HG02678 (cell line): ENCODE data around the gene ACLY.
"Not testable (repeated sequence)": the region's sequence is repeated elsewhere in the genome, so short reads cannot be mapped to it uniquely, and the experiment has no call there.

Experiments
- ATAC-seq: cut with Tn5 transposase; IDR thresholded peaks from one replicate; pipeline ENCODE4 v1.9.1; 2021; ENCODE audit warnings: mild to moderate bottlenecking, moderate library complexity; ENCODE audit not compliant: unreplicated experiment

The ACLY gene

DNA sequence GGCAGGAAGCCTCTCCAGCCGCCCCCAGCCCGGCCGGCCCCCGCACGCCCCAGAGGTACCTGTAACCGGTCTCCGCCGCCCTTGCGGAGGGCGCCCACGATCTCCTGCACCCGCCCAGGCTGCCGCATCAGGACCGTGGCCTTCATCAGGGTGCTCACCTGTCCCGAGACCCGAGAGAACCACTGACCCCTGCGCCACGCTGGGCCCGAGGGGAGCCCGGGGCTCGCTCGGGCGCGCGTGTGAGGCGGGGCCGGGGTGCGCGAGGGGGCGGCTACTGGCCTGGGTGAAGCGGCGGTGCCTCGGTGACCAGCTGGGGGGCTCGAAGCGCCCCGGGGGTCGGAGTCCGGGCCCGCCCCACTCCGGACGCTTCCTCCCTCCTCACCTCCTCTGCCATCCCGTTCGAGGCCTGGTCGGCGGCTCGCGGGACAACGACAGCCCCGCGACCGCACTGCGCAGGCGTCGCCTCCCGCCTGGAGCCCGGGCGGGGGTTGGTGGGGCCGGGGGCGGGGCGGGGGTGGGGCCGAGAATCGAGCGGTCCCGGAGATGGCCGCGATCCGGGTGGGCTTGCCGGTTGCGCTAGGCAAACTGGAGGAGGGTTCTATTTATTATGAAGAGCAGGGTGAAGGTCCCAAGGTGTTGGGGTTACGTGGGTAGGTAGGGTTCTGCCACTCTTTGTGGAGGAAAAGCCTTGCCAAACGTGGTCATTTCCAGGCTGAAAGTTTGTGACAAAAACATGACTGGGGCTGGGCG is 82.8 kb downstream of the ACLY start, which contains the start of gene NT5C3B:
Gene NT5C3B (minus strand): TSS at position 433 of the 750 bp plus-strand sequence. CDS start 39 bp downstream, at position 394.
- ATAC-seq, result peak; percentile 58

DNA sequence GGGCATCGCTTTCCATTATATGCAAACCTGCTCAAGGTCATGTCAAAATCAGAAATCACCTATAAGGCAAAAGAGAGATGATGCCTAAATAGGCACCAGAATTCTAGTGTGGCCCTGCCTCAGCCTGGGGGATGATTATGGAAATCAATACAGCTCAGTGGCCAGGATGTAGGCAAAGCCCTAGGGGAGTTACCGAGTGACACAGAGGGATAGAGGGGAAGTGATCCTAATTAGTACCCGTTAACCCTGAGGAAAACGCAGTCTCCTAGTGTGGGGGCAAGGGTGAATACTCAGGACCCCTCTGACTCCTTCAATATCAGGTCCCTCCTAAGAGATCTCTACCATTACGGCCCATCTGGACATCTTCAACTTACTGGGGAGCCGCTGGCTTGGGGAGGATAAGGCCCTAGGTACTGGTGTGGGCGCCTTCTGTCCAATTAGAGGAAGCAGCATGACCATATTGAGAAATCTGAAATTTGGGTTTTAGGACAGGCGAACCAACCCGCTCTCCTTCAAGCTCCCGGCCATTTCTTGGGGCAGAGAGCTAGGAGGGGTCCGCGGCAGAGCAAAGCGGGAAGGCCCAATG is 83.4 kb downstream of the ACLY start:
- ATAC-seq, result peak; percentile 20

DNA sequence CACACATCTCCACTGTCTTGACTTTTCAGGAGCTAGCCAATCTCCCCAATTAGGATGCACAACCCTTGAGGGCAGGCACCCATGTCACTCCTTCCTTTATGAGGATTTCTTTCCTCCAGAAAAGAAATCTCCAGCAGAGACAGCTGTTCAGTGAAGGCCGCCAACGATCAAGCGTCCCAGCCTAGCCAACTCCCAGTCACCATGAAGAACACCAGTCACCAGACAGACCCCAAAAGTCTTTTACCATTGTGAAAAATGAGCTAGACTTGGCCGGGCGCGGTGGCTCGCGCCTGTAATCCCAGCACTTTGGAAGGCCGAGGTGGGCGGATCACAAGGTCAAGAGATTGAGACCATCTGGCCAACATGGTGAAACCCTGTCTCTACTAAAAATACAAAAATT is 88.8 kb downstream of the ACLY start:
- ATAC-seq, result not testable (repeated sequence)

DNA sequence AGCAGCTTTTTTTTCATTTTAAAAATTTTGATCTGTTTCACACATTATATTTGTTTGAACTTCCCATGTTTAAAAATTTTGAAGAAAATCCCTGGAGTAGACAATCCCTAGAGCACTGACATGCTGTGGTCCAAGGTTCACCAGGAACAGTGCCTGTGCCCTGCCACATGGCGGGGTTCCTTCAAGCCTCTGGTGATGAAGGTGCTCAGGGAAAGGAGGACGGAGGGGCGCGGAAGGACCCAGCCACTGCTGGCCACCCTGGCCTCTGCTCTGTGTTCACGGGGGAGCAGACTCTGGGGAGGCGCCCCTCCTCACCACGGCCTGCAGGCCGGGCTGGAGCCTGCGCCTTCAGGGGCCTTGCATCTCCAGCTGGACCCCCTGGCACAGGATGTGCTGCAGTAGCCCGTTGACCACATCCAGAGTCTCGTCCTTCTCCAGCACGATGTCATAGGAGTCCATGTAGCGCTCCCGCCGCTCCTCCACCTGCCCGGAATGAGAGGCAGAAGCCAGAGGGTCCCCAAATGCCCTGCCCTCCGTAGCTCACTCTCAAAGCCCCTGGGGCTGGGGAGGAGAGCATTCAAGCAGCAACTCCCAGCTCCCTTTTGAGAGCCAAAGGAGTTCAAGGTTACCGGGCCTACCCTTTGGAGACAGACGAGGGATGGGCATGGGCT is 93.4 kb downstream of the ACLY start:
- ATAC-seq, result no peak

DNA sequence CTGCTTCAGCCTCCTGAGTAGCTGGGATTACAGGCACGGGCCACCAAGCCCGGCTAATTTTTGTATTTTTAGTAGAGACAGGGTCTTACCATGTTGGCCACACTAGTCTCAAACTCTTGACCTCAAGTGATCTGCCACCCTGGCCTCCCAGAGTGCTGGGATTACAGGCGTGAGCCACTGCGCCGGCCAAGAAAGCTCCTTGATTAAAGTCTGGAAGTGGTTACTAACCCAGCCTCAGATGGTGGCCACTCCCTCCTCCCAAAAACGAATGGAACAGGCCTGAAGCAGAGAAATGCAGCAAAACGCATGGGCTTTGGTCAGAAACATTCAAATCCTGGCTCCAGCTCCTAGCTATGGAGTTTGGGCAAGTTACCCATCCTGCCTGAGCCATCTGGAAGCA is 94.7 kb downstream of the ACLY start:
- no peak for ATAC-seq

DNA sequence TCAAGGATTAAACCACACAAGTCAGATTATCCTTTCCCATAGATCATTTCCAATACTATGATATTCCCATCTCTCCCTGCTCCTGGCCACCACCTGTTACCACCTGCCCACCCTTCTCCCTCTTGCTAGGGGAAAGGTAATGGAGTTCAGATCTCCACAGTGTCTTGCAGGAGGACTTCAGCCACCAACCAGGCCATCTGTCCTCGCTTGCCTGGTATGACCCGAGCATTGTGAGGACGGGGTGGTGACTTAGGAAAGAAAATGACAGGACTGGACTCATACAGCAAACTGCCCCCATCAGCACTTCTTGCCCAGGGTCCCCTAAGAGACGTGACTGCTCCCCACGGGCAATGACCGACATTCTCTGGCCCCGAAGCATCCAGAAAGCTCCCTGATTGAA is 95.2 kb downstream of the ACLY start:
- ATAC-seq, result no peak

DNA sequence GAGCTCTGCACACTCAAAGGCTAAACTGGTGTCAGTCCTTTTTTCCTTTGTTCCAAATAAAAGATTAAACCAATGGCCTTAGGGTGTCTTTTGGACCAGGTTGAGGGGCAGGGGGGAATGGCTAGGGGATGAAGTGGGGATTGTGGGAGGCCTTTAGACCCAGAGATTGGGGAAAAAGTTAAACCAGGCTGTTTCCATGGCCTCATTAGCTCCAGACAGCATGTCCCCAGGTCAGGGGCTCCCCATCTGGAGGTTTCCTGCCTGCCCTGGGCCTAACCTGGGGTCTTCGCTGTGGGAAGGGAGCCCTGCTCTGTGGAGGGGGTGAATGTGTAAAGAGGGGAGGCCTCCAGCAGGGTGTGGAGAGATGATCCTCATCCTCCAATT is 95.6 kb downstream of the ACLY start:
- no peak for ATAC-seq

DNA sequence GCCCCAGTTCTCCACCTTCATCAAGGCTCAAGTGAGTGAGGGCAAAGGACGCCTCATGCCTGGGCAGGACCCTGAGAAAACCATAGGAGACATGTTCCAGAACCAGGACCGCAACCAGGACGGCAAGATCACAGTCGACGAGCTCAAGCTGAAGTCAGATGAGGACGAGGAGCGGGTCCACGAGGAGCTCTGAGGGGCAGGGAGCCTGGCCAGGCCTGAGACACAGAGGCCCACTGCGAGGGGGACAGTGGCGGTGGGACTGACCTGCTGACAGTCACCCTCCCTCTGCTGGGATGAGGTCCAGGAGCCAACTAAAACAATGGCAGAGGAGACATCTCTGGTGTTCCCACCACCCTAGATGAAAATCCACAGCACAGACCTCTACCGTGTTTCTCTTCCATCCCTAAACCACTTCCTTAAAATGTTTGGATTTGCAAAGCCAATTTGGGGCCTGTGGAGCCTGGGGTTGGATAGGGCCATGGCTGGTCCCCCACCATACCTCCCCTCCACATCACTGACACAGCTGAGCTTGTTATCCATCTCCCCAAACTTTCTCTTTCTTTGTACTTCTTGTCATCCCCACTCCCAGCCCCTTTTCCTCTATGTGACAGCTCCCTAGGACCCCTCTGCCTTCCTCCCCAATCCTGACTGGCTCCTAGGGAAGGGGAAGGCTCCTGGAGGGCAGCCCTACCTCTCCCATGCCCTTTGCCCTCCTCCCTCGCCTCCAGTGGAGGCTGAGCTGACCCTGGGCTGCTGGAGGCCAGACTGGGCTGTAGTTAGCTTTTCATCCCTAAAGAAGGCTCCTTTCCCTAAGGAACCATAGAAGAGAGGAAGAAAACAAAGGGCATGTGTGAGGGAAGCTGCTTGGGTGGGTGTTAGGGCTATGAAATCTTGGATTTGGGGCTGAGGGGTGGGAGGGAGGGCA is 96.3 kb downstream of the ACLY start:
- no peak for ATAC-seq

DNA sequence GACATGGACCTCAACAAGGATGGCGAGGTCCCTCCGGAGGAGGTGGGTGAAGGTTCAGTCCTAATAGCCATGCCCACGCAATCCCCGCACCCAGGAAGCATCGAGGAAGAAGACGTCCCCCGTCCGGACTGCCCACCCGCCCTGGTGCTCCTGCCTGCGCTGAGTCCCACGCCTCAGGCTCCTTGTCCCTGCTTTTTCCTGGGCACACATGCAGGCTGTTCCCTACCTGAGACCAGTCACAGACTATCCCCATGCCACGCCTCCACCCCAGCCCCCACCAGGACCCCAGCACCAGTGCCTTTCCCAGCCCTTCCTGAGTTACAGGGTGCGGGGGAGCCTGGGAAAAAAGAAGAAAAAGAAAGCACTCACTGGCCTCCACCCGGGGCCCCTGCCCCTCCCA is 97.0 kb downstream of the ACLY start:
- no peak for ATAC-seq

DNA sequence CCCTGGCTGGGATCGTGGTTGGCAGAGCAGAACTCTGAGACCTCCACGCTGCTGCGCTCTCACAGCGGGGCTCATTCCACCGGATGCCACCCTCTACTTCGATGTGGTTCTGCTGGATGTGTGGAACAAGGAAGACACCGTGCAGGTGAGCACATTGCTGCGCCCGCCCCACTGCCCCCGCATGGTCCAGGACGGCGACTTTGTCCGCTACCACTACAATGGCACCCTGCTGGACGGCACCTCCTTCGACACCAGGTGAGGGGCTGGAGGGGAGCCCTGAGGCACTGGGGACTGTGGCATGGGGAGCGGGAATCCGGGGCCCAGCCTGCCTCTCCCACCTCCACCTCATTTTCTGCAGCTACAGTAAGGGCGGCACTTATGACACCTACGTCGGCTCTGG is 100.7 kb downstream of the ACLY start:
- no peak for ATAC-seq
